ENCODE results near the gene SERPINI2.

- no peak for TF ChIP-seq CTCF (conservative IDR thresholded peaks at IDR 0.05; ENCODE audit: low read length)
- TF ChIP-seq EZH2phosphoT487 (IDR thresholded peaks at IDR 0.05; ENCODE audit: borderline replicate concordance, low read depth, low read length), result no peak
These were observed 17.8 kb upstream of the SERPINI2 start for GRCh38 chr3:167491621-167492020.

Measured in OCI-LY7 (cell line).